Neural progenitor cell (in vitro differentiated cells): ENCODE data around the gene NEDD4L. TPM values are rescaled to one million over a fixed set of nuclear protein-coding genes. Genes with fewer than 3 reads are reported as not detected.
A peak's percentile ranks its signal among the peaks of the same experiment; 100 is the strongest.

ENCODE experiments used
- DNase-seq: peaks from one replicate; pipeline ENCODE4 v3.0.0-alpha.2; 2016; ENCODE audit warnings: low spot score
- H2AFZ ChIP-seq: fragments of 200-600 bp; sonication (generic); replicated peaks from 2 replicates; pipeline ENCODE4 v1.6.1; 2016; ENCODE audit warnings: antibody characterized with exemption
- H3F3A ChIP-seq: fragments of 200-600 bp; sonication (generic); 2 replicates; pipeline ENCODE4 v1.6.1; 2016; ENCODE audit warnings: antibody characterized with exemption, low read depth
- H3K27ac ChIP-seq: fragments of 200-600 bp; sonication (generic); 2 replicates; pipeline ENCODE4 v1.5.1; 2016; ENCODE audit warnings: mild to moderate bottlenecking
- H3K27me3 ChIP-seq: fragments of 200-600 bp; sonication (generic); 2 replicates; pipeline ENCODE4 v1.6.1; 2016; ENCODE audit warnings: mild to moderate bottlenecking, moderate library complexity
- H3K36me3 ChIP-seq: fragments of 200-600 bp; sonication (generic); 2 replicates; pipeline ENCODE4 v1.5.1; 2016
- H3K4me1 ChIP-seq: fragments of 200-600 bp; sonication (generic); 2 replicates; pipeline ENCODE4 v1.6.1; 2016; ENCODE audit warnings: mixed run types
- H3K4me2 ChIP-seq: fragments of 200-600 bp; sonication (generic); 2 replicates; pipeline ENCODE4 v1.6.1; 2016
- H3K4me3 ChIP-seq: fragments of 200-600 bp; sonication (generic); 2 replicates; pipeline ENCODE4 v1.5.1; 2016
- H3K79me2 ChIP-seq: fragments of 200-600 bp; sonication (generic); 2 replicates; pipeline ENCODE4 v1.6.1; 2016; ENCODE audit warnings: low read depth
- H3K9ac ChIP-seq: fragments of 200-600 bp; sonication (generic); 2 replicates; pipeline ENCODE4 v1.6.1; 2016
- H3K9me3 ChIP-seq: fragments of 200-600 bp; sonication (generic); 2 replicates; pipeline ENCODE4 v1.5.1; 2016; ENCODE audit warnings: low read depth
- H4K20me1 ChIP-seq: fragments of 200-600 bp; sonication (generic); 2 replicates; pipeline ENCODE4 v1.6.1; 2016; ENCODE audit warnings: low read depth
- H3K27ac Mint-ChIP-seq: 3 replicates; pipeline ENCODE4 v1.8.0; 2021; ENCODE audit warnings: mixed read lengths
- H3K27me3 Mint-ChIP-seq: 2 replicates; pipeline ENCODE4 v1.8.0; 2022; ENCODE audit warnings: low read depth, mild to moderate bottlenecking, inconsistent platforms, moderate library complexity, mixed read lengths; ENCODE audit not compliant: insufficient read depth
- H3K36me3 Mint-ChIP-seq: 3 replicates; pipeline ENCODE4 v1.8.0; 2021; ENCODE audit warnings: mixed read lengths
- H3K4me1 Mint-ChIP-seq: 3 replicates; pipeline ENCODE4 v1.8.0; 2021; ENCODE audit warnings: mixed read lengths
- H3K4me3 Mint-ChIP-seq: 3 replicates; pipeline ENCODE4 v1.8.0; 2021; ENCODE audit warnings: mild to moderate bottlenecking, moderate library complexity, mixed read lengths
- H3K9me3 Mint-ChIP-seq: 3 replicates; pipeline ENCODE4 v1.8.0; 2020; ENCODE audit warnings: mixed read lengths
- CTCF ChIP-seq: fragments of 200-600 bp; sonication (generic); IDR thresholded peaks from 2 replicates; pipeline ENCODE4 v1.5.1; 2017; ENCODE audit warnings: antibody characterized with exemption, mild to moderate bottlenecking
- EZH2 ChIP-seq: fragments of 200-600 bp; sonication (generic); IDR thresholded peaks from 2 replicates; pipeline ENCODE4 v1.6.1; 2017; ENCODE audit warnings: antibody characterized with exemption, mild to moderate bottlenecking, moderate library complexity
- EZH2phosphoT487 ChIP-seq: fragments of 200-600 bp; sonication (generic); IDR thresholded peaks from 2 replicates; pipeline ENCODE4 v1.6.1; 2017; ENCODE audit warnings: antibody characterized with exemption
- total RNA-seq: library from RNA; depleted of rRNA; stranded (reverse); fragments of >200 nt; gene quantifications from 2 replicates; pipeline ENCODE4 v1.2.3, GENCODE V29; 2015; ENCODE audit warnings: low replicate concordance

The NEDD4L gene
- total RNA-seq, 1 donor from 2014 or later = 55.5 TPM

GRCh38 chr18:58402951-58403702 lies 359.1 kb downstream of the NEDD4L start:
- H3K27me3 Mint-ChIP-seq = no peaks in the 10 kb centered on the region
- no peaks in the 10 kb centered on the region for H3K79me2 ChIP-seq
- TF ChIP-seq CTCF (no peak), EZH2phosphoT487 (no peak), EZH2 (no peak)
- H3F3A ChIP-seq = no peaks in the 10 kb centered on the region
- no peaks in the 10 kb centered on the region for H3K27me3 ChIP-seq
- no peaks in the 10 kb centered on the region for H3K9me3 Mint-ChIP-seq
- H3K4me2 ChIP-seq = no peak overlapping the region
- no peaks in the 10 kb centered on the region for H3K9me3 ChIP-seq
- peak overlapping the region; percentile 30 for H3K27ac Mint-ChIP-seq
- peak; percentile 19 for DNase-seq
- H2AFZ ChIP-seq = no peak overlapping the region
- H3K4me1 ChIP-seq = peaks cover 4% of the 10 kb centered on the region
- no peak overlapping the region for H3K9ac ChIP-seq
- H3K36me3 Mint-ChIP-seq = no peaks in the 10 kb centered on the region
- H3K27ac ChIP-seq = no peak overlapping the region
- H3K36me3 ChIP-seq = no peaks in the 10 kb centered on the region
- H3K4me3 Mint-ChIP-seq = no peak overlapping the region
- H3K4me1 Mint-ChIP-seq = peaks cover 26% of the 10 kb centered on the region
- no peaks in the 10 kb centered on the region for H4K20me1 ChIP-seq
- H3K4me3 ChIP-seq = no peak overlapping the region

GRCh38 chr18:58403799-58404455 lies 359.9 kb downstream of the NEDD4L start:
- H3K27ac ChIP-seq = no peak overlapping the region
- TF ChIP-seq CTCF (no peak), EZH2 (no peak), EZH2phosphoT487 (no peak)
- Mint-ChIP-seq H3K4me3 (no peak overlapping the region), H3K36me3 (no peaks in the 10 kb centered on the region), H3K27me3 (no peaks in the 10 kb centered on the region), H3K27ac (no peak overlapping the region), H3K9me3 (no peaks in the 10 kb centered on the region), H3K4me1 (peaks cover 25% of the 10 kb centered on the region)
- no peaks in the 10 kb centered on the region for H4K20me1 ChIP-seq
- H3K79me2 ChIP-seq = no peaks in the 10 kb centered on the region
- no peak overlapping the region for H3K4me2 ChIP-seq
- DNase-seq = no peak
- no peaks in the 10 kb centered on the region for H3K27me3 ChIP-seq
- no peak overlapping the region for H3K9ac ChIP-seq
- H3K9me3 ChIP-seq = no peaks in the 10 kb centered on the region
- peaks cover 4% of the 10 kb centered on the region for H3K4me1 ChIP-seq
- no peaks in the 10 kb centered on the region for H3F3A ChIP-seq
- H3K4me3 ChIP-seq = no peak overlapping the region
- H2AFZ ChIP-seq = no peak overlapping the region
- H3K36me3 ChIP-seq = no peaks in the 10 kb centered on the region

- Histone ChIP-seq H3K9me3 (no peaks in the 10 kb centered on the region), H3K4me2 (no peak overlapping the region), H3K79me2 (no peaks in the 10 kb centered on the region), H3K4me3 (no peak overlapping the region), H3K36me3 (no peaks in the 10 kb centered on the region), H3K9ac (no peak overlapping the region), H3K27ac (no peak overlapping the region), H2AFZ (no peak overlapping the region), H3K27me3 (no peaks in the 10 kb centered on the region), H4K20me1 (no peaks in the 10 kb centered on the region), H3K4me1 (peaks cover 4% of the 10 kb centered on the region), H3F3A (no peaks in the 10 kb centered on the region)
- no peaks in the 10 kb centered on the region for H3K36me3 Mint-ChIP-seq
- H3K4me1 Mint-ChIP-seq = peaks cover 25% of the 10 kb centered on the region
- TF ChIP-seq EZH2 (no peak), CTCF (no peak), EZH2phosphoT487 (no peak)
- H3K27me3 Mint-ChIP-seq = no peaks in the 10 kb centered on the region
- H3K9me3 Mint-ChIP-seq = no peaks in the 10 kb centered on the region
- no peak overlapping the region for H3K27ac Mint-ChIP-seq
- no peak overlapping the region for H3K4me3 Mint-ChIP-seq
- DNase-seq = no peak
These were observed 361.3 kb downstream of the NEDD4L start for GRCh38 chr18:58405107-58405898.
